Measurements from ENCODE around the gene MDN1.
"Not testable (repeated sequence)": the region's sequence is repeated elsewhere in the genome, so short reads cannot be mapped to it uniquely, and the experiment has no call there.

MDN1 gene

DNA sequence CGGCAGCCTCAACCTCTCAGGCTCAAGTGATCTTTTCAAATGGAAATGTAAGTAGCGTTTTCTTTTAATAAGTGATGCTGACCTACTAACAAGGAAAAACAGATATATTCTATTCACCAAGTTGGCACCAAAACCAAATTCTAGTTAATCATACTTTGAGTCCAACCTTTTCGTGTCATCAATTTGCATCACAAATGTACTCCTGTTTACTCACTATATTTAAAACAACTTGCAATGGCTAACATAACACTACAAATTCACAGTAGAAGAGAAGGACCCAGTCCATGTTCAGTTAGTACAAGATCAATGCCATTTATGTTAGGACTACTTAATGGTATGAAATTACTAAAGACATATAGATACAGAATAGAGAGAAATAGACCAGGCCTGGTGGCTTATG lies 50.0 kb downstream of the MDN1 start:
- DNase-seq: no peak

DNA sequence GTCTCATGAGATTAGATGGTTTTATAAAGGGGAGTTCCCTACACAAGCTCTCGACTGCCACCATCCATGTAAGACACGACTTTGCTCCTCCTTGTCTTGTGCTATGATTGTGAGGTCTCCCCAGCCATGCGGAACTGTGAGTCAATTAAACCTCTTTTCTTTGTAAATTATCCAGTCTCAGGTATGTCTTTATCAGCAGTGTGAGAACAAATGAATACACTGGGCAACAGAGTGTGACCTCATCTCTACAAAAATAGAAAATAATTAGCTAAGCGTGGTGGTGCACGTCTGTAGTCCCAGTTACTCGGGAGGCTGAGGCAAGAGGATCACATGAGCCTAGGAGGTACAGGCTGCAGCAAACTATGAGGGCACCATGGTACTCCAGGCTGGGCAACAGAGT lies 51.3 kb downstream of the MDN1 start:
- DNase-seq: no peak

DNA sequence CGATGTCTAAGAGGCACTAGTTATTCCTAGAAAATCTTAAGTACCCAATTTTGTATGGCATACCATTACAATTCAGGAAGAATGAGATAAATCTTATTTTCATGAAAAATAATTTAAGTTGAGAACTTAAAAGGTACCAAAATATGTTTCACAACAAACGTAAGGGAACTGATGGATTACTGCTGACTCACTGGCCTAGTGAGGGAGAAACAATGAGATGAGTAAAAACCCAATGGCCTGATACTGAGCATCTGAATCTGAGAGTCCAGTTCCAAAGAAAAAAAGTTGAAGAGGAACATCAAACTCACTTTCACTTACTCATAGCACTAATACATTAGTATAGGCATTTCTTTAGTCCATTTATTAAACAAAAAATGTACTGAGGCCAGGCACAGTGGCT lies 56.0 kb downstream of the MDN1 start:
- DNase-seq: no peak

DNA sequence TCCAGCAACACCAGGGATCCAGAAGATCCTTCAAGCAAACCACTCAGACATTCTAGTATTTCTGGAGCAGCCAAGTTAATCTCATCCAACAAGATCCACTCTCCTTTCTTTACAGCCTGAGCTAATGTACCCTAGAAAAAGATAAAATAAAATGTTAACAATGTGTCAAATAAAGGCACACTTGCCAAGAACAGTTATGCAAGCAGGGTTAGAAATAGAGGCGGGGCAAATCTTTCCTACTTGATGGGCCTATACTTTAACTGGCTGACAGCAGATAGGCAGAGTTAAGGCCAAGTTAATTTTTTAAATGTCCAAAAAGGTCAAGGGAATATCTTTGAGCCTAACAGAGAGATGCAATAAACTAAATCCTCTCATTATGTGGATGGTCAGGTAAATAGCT lies 60.8 kb downstream of the MDN1 start:
- no peak for DNase-seq

DNA sequence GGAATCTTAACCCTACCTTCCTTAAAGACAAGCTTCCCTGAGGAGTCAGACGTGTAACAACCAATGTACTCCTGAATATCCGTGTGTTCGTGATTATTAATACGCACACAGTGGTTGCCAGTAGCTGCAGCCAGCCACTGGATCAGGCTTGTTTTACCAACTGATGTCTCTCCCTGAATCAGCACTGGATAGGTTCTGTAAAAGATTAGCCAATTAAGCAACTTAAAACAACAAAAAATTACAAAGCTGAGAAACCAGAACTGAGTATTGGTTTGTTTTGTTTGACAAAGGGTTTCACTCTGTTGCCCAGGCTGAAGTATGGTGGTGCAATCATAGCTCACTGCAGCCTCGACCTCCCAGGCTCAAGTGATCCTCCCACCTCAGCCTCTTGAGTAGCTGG lies 69.3 kb downstream of the MDN1 start:
- DNase-seq: no peak

DNA sequence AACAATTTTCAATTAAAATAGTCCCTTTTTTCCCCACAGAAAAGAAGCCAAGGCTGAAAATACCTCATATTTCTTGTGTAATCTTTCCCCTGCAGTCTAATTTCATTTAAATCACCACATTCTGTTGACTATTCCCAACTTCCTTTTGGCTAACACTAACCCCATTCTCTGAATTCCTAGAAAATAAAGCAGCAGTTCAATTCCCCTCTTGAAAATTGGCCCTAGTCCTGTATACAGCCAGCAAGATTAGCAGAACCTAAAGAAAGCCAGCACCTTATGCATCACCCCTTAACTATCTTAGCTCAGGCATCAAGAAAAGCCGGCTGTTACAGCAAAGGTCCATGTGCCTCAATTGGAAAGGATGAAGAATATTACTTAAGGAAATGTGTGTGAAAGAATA lies 69.7 kb downstream of the MDN1 start:
- no peak for DNase-seq

DNA sequence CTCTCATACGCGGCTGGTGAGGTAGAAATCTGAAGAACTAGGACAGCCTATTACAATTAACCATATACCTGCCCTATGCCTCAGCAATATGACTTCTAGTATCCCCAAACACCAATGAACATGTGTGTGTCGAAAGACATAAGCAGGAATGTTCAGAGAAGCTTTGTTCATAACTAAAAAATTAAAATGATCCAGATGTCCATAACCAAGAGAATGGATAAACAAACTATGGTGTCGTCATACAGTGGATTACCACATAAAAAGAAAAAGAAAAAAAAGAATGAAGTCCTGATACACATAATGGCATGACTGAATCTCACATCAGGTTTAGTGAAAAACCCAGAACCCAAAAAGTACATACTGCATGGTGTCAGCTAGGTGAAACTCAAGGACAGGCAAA lies 73.9 kb downstream of the MDN1 start:
- no peak for DNase-seq

DNA sequence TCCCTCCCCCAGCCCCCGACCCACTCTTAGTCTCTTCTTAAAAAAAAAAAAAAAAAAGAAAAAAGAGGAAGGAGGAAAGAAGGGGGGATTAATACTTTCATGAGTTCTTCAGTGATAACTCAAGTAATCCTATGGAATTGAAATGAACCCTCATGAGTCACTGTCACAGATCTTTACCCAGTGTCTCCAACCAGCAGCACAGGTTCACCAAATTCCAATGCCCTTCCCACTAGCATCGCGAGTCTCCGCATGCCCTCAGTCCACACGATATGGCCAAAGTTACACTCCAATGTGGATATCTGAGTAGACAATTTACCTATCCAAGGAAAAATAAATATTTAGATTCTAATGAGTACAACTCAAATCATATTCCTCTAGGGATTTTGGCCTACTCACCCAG lies 74.5 kb downstream of the MDN1 start:
- DNase-seq: no peak

DNA sequence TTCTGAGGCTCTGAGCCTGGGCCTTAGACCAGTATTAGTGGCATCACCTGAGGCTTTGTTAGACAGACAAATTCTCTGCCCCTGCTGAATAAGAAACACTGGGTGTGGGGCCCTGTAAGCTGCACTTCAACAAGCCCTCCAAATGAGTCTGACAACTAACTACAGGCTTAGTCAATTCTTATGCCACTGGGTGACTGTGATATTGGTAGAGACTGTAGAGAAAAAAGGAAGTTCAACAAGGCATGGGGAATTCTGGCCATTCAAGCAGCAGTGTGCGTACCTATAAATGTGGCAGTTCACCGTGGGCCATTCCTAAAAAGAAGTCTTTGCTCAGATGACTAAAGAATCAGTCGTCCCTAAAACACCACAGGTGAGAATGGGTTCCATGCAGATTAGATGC lies 82.7 kb downstream of the MDN1 start:
- no peak for DNase-seq

DNA sequence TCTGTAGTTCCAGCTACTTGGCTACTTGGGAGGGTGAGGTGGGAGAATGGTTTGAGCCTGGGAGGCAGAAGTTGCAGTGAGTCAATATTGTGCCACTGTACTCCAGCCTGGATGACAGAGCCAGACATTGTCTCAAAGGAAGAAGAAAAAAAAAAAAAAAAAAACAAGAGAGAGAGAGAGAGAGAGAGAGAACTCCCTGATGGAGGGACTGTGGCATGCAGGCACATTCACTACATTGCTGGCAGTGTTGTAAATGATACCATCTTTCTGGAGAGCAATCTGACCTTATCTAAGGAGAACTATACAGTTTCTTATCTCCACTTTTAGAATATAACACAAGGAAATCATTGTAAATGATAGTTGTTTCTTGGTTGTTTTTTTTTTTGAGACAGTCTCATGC lies 85.1 kb downstream of the MDN1 start:
- DNase-seq: no peak

DNA sequence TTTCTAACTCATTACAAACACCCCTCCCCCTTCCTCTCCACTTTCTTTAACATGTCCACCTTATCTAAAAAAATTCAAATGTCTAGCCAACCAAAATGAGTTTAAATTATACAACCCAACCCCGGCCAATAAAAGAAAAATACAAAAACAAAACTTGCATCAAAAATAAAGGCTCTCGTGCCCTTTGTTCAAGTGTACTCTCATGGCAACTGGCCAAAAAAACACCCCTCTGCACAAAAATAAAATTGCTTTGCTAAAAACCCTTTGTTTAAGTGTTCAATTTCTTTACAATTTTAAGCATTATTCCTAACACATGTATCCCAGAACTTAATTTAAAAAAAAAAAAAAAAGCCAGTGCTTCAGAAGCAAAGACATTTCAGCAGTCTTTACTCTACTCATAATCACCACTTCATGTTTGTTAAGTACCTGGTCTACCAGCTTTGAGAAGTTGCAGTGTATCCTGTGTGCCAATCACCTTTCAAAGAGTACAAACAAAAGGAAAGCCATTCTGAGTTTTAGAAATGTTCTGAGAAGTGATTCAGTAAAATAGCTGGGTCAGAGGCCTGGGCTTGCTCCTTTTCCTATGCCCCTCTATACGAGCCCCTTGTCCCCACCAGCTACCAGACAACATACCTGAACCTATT lies 87.5 kb downstream of the MDN1 start:
- no peak for DNase-seq

DNA sequence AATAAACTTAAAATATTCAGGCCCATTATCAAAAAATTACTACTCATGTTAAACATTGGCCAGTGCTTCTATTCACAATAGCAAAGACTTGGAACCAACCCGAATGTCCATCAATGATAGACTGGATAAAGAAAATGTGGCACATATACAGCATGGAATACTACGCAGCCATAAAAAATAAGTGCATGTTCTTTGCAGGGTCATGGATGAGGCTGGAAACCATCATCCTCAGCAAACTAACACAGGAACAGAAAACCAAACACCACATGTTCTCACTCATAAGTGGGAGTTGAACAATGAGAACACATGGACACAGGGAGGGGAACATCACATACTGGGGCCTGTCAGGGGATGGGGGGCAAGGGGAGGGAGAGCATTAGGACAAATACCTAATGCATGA lies 88.3 kb downstream of the MDN1 start:
- DNase-seq: not testable (repeated sequence)

DNA sequence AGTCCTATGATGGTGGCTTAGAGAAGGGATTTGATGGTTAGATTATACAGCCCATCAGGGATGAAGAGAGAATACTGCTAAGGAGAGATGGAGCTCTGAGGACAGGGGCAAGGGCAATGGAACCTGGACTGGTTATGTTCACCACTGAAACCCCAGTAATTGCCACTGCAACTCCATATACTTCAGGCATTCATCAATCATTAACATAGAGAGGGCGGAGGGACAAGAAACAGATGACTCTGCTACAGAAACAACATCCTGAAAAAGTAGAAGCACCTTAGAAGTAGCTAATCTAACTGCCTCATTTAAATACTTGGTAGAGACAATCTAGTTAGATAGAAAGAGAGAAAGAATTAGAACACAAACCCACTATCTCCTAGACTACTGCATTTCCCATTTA lies 89.8 kb downstream of the MDN1 start:
- no peak for DNase-seq

DNA sequence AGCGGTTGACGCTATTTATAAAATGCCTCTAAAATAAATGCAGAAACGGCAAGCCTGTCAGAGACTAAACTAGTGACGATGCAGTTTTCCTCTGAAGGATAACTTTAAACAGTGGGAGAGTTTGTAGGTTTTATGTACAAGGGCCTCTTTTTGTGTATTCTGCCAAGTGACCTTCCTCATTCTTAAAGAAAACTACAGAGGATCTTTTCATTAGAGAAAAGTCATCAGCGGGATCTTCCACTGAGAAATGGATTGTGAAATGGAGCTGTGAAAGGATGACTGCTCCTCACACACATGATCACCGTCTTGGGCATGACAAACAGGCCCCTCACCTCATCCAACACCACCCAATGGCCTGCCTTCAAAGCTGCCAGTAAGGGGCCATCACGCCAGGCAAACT lies 92.1 kb downstream of the MDN1 start:
- DNase-seq: no peak

DNA sequence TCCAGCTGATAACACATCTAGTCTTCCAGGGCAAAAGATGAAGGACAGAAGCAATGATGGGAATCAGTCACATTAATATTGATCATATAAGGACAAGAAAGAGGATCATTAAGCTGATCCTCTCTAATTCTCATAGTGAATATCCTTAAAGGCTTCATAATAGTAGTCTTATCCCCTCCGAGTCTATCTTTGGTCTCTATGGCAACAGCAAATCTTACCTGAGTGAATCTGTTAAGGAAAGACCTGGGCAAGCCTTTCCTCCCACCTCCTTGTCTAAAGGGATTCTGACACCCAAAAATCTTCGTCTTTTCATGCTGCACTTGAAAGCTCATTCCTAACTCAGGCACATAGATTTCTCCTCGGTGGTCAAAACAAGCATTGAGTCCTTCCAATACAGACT lies 94.6 kb downstream of the MDN1 start:
- no peak for DNase-seq

DNA sequence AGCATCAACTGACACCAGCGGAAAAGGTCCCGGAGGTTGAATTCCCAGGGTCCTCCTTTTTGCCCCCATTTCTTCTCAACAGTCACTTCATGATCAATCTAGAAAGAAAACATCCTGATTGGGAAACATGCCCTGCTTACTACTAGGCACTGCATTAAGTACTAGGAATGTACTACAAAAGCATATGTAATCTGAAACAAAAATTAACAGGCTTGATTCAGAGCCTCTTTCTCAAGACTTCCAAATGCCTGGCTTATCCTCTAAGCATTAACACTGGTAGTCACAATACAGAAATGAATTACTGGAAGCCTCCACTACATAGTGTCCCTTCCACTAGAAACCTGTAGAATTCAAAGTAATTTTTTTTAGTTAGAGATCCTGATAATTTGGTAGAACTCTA lies 96.5 kb downstream of the MDN1 start:
- DNase-seq: no peak

DNA sequence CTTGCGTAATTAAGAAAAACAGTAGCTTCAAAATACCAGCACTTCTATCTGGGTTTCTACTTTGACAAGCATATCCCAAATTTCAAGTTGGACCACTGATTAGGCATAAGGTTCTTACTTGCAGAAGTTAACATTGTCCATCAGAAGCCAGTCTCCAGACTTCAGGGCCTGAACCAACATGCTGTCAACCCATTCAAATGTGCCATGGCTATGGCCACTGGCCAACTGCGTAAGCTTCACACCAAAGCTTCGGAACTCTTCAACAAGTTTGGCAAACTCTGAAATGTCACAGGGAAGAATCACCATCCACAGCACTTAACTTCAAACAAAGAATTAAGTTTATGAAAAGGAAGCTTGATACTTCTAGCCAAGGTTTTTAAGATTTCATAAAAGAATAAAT lies 103.1 kb downstream of the MDN1 start:
- no peak for DNase-seq

DNA sequence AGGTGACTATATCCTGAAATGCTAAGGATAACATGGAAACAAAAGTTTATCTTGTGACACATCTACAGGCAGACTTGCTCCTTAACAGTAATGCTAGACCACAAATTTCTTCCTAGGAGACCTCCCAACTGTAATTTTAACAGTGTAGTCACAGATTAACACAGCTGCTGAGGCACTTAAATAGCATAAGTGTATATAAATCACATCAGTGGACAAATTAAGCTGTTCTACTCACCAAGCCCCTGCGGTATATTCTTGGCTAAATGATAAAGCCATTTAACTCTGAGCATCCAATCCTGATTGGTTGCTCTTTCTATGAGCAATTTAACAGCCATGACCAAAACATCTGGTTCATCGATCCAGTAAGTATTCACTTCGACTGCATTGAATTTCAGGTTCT lies 107.8 kb downstream of the MDN1 start:
- DNase-seq: no peak

DNA sequence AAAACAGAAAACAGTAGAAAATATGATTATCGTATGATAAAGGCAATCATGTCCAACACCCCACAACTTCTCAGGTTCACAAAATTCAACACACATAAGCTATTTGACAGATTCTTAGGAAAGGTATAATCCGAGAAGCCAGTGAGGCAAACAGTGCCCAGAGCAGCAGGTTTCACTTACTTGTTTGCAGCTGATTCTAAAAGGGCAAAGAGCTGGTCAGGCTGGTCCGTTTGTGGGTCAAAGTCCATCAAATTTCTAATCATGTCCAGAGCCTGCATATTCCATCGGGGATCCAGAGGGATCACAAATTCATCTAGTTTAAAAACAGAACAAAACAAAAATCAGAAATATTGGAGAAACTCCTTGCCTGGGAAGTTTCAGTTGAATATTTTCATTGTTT lies 111.3 kb downstream of the MDN1 start:
- DNase-seq: no peak

DNA sequence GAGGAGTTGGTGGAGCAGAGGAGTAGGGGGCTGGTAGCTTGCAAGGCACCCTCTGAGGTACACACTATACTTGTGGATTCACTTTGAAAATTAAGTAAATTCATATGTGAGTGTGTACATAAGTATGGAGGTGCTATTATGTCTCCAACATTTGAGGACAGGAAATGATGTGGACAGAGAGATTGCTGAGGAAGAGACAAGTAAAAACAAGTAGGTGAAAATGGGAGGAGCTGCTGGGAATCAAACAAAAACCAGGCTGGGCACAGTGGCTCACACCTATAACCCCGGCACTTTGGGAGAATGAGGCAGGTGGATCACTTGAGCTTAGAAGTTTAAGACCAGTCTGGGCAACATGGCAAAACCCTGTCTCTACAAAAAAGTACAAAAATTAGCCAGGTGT lies 111.8 kb downstream of the MDN1 start:
- DNase-seq: no peak

DNA sequence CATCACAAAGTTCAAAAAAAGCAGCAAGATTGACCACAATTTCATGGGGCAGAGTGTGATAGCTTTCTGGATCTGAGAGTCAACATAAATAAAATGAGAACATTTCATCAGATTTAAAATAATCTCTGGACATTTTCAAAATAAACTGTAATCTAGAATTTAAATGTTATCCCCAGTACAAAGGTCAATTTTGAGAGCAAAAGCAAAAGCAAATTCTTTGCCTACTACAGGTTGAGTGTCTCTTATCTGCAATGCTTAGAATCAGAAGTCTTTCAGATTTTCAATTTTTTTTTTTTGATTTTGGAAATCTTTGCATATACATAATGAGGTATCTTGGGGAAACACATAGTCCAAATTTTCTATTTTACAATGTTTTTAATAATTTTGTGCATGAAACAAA lies 113.5 kb downstream of the MDN1 start:
- no peak for DNase-seq

DNA sequence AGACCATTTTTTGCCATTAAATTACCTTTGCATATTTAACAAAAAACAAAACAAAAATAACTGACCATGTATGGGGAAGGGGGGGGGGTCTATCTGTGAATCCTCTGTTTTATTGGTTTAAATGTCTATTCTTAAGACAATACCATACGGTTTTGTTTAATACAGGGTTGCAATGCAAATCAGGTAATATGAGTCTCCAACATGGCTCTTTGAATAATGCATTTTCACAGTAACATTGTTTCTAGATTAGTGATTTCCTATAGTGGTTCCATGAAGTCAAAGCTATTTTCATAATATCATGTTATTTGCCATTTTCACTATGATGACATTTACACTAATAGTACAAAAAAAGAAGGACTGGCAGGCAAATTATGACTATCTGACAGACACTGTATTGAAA lies 116.3 kb downstream of the MDN1 start:
- no peak for DNase-seq

DNA sequence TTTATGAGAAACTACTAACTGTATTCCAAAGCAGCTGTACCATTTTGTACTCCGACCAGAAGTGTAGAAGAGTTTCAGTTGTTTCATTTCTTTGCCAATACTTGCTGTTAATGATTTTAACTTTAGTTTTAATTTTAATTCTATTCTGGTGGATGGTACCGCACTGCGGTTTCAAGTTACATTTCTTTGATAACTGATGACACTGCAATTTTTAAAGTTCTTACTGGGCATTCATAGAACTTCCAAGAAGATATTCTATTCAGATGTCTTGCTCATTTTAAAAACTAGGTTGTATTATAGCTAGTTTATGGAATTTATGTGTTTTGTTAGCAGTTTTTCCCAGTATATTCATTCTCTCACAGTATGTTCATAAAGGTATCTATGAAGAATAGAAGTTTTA lies 117.2 kb downstream of the MDN1 start:
- no peak for DNase-seq

DNA sequence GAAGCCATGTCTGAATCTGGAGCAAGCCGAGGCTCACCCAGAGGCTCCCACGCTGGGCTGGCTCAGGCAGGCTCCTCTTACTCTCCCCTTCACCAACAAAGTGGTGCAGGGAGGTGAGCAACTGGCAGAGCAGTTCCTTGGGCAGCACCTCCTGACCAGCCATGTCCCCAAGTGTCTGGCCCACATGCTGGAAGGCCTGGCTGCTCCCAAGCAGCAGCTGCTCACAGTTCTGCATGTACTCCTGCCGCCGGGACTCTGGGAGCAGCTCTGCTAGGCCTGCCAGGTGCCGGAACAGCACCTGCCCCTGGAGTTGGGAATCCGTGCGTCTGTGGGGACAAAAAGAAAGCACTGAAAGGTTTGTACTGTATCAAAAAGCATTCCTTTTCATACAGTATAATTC lies 123.9 kb downstream of the MDN1 start:
- no peak for DNase-seq

DNA sequence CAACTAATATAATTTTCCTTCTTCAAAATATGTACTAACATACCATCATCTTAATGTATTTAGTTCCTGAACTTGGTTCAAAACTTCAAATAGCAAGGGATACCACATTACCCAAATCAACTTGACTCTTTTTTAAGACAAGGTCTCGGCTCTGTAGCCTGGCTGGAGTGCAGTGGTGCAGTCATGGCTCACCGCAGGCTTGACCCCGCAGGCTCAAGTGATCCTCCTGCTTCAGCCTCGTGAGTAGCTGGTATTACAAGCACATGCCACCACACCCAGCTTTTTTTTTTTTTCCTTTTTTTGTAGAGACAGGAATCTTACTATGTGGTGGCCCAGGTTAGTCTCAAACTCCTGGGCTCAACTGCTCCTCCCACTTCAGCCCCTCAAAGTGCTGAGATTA lies 125.2 kb downstream of the MDN1 start:
- no peak for DNase-seq

DNA sequence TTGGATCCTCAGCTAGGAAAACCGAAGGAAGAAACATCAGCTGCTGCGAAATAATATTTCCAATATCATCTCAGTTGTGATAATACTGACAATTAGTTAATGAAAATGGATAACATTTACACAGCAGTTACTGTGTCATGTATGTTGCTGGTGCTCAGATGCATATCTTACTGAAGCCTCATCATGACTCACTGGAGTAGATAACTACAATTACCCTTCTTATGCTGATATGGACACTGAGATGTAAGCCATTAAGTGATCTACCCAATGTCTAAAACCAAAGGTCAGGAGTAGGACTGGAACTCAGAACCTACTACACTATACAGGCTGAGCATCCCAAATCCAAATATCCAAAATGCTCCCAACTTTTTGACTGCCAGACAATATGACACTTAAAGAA lies 126.4 kb downstream of the MDN1 start:
- no peak for DNase-seq

Measured in SW 1271 (cell line).